GM21717 (cell line): Measurements from ENCODE around the gene GCKR.
"Not testable (repeated sequence)": the region's sequence is repeated elsewhere in the genome, so short reads cannot be mapped to it uniquely, and the experiment has no call there.

ENCODE experiments used
- ATAC-seq: cut with Tn5 transposase; IDR thresholded peaks from one replicate; pipeline ENCODE4 v1.9.1; 2021; ENCODE audit warnings: mild to moderate bottlenecking, moderate library complexity; ENCODE audit not compliant: unreplicated experiment

GCKR gene

GRCh38 chr2:27509326-27509725 lies 12.7 kb downstream of the GCKR start:
- no peak for ATAC-seq

GRCh38 chr2:27518113-27518781 lies 21.6 kb downstream of the GCKR start:
- ATAC-seq, result no peak

GRCh38 chr2:27518782-27519113 lies 22.1 kb downstream of the GCKR start:
- ATAC-seq, result no peak

DNA sequence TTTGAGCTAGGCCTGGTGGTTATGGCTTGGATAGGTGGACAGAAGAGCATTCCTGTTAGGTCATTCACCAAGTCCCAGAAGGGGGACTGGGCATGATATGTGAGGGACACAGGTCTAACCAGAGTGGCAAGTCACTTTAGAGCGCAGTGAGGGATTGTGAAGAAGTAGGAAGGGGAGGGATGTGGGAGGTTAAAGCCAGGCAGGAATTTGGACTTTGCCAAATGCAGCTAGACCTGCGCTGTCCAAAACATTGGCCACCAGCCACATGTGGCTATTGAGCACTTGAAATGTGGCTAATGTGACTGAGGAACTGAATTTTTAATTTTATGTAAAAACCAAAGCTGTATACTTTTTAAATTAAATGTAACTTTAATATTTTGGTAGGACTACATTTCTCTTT lies 23.7 kb downstream of the GCKR start:
- ATAC-seq, result no peak

DNA sequence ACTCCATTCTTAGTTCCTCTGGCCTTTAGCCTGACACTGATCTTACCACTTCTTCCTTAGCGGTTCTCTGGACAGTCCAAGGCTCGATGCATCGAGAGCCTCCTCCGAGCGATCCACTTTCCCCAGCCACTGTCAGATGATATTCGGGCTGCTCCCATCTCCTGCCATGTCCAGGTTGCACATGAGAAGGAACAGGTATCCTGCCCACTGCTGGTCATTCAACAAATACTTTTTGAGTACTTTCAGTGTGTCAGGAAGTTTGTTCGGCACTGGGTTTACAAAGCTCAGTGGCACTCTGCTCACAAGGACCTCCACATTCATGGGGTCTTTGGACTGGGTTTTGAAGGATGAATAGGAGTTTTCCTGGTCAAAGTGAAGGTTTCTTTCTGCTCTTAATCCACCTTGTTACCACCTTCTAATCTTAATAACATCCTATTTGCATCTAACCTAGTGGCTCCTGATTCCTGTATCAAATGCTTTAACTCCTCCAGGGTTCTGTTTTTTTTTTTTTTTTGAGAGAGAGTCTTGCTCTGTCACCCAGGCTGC lies 25.8 kb downstream of the GCKR start:
- no peak for ATAC-seq

GRCh38 chr2:27527182-27527581 lies 30.5 kb downstream of the GCKR start:
- no peak for ATAC-seq

DNA sequence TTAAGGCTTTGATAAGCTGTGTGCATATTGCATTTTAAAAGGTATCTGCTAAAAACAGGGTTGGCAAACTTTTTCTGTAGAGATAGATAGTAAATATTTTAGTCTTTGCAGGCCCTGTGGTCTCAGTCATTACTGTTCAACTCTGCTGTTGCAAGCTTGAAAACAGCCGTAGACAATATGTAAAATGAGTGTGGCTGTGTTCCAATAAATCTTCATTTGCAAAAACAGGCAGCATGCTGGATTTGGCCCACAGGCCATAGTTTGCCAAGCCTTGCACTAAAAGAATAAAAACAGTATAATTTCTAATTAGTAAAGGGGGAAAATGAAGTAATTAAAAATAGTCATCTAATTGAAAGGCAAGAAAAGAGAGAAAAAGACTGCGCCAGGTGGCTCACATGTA lies 35.3 kb downstream of the GCKR start:
- no peak for ATAC-seq

GRCh38 chr2:27537287-27537686 lies 40.6 kb downstream of the GCKR start:
- ATAC-seq, result no peak

- not testable (repeated sequence) for ATAC-seq
Observed at GRCh38 chr2:27538839-27539450, 42.3 kb downstream of the GCKR start.

DNA sequence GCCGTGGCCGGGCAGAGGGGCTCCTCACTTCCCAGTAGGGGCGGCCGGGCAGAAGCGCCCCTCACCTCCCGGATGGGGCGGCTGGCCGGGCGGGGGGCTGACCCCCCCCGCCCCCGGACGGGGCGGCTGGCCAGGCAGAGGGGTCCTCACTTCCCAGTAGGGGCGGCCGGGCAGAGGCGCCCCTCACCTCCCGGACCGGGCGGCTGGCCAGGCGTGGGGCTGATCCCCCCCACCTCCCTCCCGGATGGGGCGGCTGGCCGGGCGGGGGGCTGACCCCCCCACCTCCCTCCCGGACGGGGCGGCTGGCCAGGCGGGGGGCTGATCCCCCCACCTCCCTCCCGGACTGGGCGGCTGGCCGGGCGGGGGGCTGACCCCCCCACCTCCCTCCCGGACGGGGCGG lies 43.0 kb downstream of the GCKR start:
- not testable (repeated sequence) for ATAC-seq

GRCh38 chr2:27544143-27544821 lies 47.6 kb downstream of the GCKR start:
- no peak for ATAC-seq

DNA sequence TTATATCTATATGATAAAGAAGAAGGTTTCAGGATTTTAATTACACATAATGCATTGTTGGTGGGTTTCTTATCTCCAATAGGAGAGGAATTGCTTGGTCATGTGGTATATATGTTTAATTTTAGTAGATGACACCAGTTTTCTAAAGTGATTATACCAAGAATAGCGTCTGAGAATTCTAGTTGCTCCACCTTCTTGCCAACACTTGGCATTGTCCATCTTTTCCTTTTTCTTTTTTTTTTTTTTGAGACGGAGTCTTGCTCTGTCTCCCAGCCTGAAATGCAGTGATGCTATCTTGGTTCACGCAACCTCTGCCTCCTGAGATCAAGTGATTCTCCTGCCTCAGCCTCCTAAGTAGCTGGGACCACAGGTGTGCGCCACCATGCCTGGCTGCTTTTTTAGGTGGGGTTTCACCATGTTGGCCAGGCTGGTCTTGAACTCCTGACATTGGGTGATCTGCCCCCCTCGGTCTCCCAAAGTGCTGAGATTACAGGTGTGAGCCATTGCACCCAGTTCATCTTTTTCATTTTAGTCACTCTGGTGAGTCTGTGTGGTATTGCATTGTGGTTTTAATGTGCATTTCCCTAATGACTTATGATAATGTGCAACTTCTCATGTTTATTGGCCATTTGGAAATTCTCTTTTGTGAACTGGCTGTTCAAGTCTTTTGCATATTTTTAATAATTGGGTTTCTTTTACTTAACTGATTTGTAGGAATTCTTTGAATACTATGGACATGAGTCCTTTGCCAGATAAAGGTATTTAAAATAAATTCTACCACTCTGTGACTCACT lies 48.9 kb downstream of the GCKR start:
- no peak for ATAC-seq

DNA sequence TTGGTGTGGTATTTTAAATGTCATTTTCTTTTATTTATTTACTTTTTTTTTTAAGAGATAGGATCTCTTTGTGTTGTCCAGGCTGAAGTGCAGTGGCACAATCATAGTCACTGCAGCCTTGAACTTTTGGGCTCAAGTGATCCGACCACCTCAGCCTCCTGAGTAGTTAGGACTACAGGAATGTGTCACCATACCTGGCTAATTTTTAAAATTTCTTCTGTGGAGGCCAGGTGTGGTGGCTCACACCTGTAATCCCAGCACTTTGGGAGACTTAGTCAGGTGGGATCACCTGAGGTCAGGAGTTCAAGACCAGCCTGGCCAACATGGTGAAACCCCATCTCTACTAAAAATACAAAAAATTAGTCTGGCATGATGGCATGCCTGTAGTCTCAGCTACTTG lies 52.7 kb downstream of the GCKR start:
- ATAC-seq, result no peak

GRCh38 chr2:27551514-27551913 lies 54.9 kb downstream of the GCKR start:
- ATAC-seq, result no peak

- ATAC-seq, result no peak
Observed at GRCh38 chr2:27552941-27553340, 56.3 kb downstream of the GCKR start.

DNA sequence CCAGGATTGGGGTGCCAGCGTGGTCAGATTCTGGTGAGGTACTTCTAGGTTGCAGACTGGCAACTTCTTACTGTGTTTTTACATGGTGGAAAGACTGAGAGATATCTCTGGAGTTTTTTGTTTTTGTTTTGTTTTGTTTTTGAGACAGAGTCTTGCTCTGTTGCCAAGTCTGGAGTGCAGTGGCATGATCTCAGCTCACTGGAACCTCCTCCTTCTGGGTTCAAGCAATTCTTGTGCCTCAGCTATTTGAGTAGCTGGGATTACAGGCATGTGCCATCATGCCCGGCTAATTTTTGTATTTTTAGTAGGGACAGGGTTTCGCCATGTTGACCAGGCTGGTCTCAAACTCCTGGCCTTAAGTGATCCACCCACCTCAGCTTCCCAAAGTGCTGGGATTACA lies 57.8 kb downstream of the GCKR start:
- not testable (repeated sequence) for ATAC-seq

GRCh38 chr2:27559228-27559627 lies 62.6 kb downstream of the GCKR start:
- ATAC-seq, result no peak

- ATAC-seq, result no peak
Observed at GRCh38 chr2:27561060-27561459, 64.4 kb downstream of the GCKR start.

DNA sequence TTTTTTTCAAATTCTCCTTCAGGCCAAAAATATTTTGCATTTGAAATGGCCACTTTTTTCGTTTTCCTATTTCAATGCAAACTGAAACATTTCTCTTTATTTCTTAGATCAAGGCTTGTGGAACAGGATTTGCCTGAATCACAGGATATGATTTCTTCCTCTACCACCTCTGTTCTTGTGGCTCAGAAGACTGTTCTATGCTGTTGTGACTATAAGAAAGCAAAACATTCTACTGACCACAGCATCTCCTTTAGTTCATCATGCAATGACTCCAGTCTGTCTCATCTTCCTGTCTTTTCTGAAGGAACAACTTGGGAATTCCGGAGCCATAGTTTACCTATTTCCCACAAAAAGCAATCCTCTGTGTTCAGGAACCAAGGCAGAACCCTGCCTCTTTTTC lies 70.0 kb downstream of the GCKR start:
- ATAC-seq, result no peak

DNA sequence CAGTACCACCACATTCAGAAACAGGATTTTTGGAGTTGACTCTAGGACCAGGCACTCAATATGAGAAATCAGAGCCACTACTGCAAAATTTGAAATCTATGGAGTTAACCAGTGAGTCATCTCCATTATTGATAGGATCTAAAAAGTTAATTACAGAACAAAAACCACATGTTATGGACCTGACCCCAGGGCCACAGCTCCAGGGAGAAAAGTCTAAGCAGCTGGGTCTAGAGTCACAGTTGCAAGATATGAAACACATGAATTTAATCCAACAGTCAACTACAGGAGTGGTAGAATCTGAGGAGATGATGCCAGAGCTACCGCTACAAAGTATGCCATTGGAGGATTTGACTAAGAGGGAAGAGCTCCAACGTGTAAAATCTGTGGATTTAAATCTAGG lies 72.8 kb downstream of the GCKR start:
- no peak for ATAC-seq

GRCh38 chr2:27571197-27571596 lies 74.6 kb downstream of the GCKR start:
- no peak for ATAC-seq
